Uterus (tissue), 4 donors: ENCODE results near the gene FCGR1A. TPM values are rescaled to one million over a fixed set of nuclear protein-coding genes. Genes with fewer than 3 reads are reported as not detected.
A peak's percentile ranks its signal among the peaks of the same experiment; 100 is the strongest.
"Not testable (repeated sequence)": the region's sequence is repeated elsewhere in the genome, so short reads cannot be mapped to it uniquely, and the experiment has no call there.

Source experiments
- DNase-seq, 2 donors: peaks; one replicate each; pipeline ENCODE4 v3.0.0-alpha.2; 2019 to 2020
- H3K27ac ChIP-seq, 2 donors: fragments of 200-600 bp; sonication (generic); 1 replicate in 1 of 2; 2 replicates in 1 of 2; pipeline ENCODE4 v1.5.1; 2016 to 2018
- H3K27me3 ChIP-seq, 2 donors: fragments of 200-600 bp; sonication (generic); one replicate each; pipeline ENCODE4 v1.5.1; 2018 to 2019; ENCODE audit warnings: control low read depth in 1 of 2
- H3K36me3 ChIP-seq, 2 donors: fragments of 200-600 bp; sonication (generic); one replicate each; pipeline ENCODE4 v1.5.1; 2019; ENCODE audit warnings: control low read depth in 1 of 2
- H3K4me1 ChIP-seq, 2 donors: fragments of 200-600 bp; sonication (generic); one replicate each; pipeline ENCODE4 v1.5.1; 2018 to 2019; ENCODE audit warnings: control low read depth in 1 of 2
- H3K4me3 ChIP-seq, 2 donors: fragments of 200-600 bp; sonication (generic); 1 replicate in 1 of 2; 2 replicates in 1 of 2; pipeline ENCODE4 v1.5.1; 2018 to 2019; ENCODE audit warnings: mild to moderate bottlenecking in 1 of 2
- H3K9me3 ChIP-seq, 2 donors: fragments of 200-600 bp; sonication (generic); one replicate each; pipeline ENCODE4 v1.5.1; 2019; ENCODE audit warnings: control low read depth in 1 of 2
- intact Hi-C: fragments of 100-400 bp; cut with DNase I; formaldehyde crosslinking; loops from one replicate; pipeline ENCODE4 v1.15.1; 2023; ENCODE audit warnings: low total_unique reads
- total RNA-seq, 4 donors: library from RNA; depleted of rRNA in 3 of 4; stranded (reverse); fragments of >200 nt in 3 of 4; gene quantifications; one replicate each; pipeline versions ENCODE4 v1.1.0 to v1.2.4, GENCODE V29; 2014 to 2023
- TF ChIP-seq, protein P1 (sequence below), 4 experiments: fragments of 200-600 bp in 2 of 4; fragments of 450-650 bp in 2 of 4; sonication (generic) in 2 of 4; IDR thresholded peaks; one replicate each; pipeline ENCODE4 v1.5.1; 2016 to 2019; ENCODE audit warnings: antibody characterized with exemption in 4 of 4, mild to moderate bottlenecking in 2 of 4, moderate library complexity in 1 of 4
- donor health status: DM: yes; HTN: yes; CAD: no.

FCGR1A gene
- total RNA-seq, 4 donors from 2014 or later, result 1.5 to 3.9 (median 1.6) TPM; not detected in 1

DNA sequence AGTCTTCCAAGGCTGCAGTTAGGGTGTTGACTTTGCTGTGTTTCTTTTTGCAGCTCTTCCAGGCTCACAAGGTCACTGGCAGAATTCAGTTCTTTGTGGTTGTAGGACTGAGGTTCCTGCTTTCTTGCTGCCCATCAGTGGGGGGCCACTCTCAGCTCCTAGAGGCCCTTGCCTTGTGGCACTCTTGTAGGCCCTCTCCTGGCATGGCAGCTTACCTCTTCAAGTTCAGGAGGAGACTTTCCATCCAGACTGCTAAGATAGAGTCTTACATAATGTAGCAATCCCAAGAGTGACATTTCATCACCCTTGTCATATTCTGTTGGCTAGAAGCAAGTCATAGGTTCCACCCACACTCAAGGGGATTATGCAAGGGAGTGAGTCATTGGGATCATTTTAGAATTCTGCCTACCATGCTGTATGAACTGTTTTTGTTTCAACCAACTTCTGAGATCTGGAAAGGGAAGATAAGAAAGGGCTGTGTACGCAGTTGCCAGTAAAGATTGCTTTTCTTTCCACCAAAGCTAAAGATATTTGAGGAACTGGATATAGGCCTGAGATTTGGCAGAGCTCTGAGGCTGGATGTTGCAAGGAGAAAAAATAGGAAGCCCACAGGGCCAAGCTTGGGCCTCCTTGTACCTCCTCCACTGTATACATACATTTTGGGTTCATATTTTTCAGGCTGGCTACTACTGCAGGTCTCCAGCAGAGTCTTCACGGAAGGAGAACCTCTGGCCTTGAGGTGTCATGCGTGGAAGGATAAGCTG is 5.4 kb downstream of the FCGR1A start:
- H3K9me3 ChIP-seq, H3K36me3 ChIP-seq, H3K4me1 ChIP-seq, H3K27ac ChIP-seq, DNase-seq, intact Hi-C loops, H3K27me3 ChIP-seq, H3K4me3 ChIP-seq: not testable (repeated sequence)

DNA sequence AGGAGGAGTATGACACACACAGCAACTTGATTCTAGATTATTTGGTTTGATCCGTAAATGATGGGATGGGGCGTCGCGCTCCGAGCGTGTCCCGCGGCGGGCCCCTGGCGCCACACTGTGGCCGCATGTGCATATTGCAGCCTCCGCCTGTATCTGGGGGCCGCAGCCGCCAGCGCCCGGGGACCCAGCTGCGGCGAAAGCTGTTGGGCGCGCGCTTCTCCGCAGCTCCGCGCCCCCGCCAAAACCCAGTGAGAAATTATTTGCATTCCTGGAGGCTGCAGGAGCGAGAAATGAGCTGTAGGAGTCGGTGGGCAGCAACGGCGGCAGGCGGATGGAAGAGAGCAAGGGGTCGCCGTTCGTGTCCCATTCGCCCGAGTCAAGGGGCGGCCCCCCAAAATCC is 10.0 kb downstream of the FCGR1A start:
- DNase-seq, result peak; percentile 31 to 61
- peak overlapping the region; percentile 95 to 96 for H3K27ac ChIP-seq
- intact Hi-C loops, H3K27me3 ChIP-seq, H3K36me3 ChIP-seq, H3K4me1 ChIP-seq, H3K9me3 ChIP-seq: not testable (repeated sequence)
- peak overlapping the region; percentile 56 to 62 for H3K4me3 ChIP-seq
- TF ChIP-seq, protein P1, sequence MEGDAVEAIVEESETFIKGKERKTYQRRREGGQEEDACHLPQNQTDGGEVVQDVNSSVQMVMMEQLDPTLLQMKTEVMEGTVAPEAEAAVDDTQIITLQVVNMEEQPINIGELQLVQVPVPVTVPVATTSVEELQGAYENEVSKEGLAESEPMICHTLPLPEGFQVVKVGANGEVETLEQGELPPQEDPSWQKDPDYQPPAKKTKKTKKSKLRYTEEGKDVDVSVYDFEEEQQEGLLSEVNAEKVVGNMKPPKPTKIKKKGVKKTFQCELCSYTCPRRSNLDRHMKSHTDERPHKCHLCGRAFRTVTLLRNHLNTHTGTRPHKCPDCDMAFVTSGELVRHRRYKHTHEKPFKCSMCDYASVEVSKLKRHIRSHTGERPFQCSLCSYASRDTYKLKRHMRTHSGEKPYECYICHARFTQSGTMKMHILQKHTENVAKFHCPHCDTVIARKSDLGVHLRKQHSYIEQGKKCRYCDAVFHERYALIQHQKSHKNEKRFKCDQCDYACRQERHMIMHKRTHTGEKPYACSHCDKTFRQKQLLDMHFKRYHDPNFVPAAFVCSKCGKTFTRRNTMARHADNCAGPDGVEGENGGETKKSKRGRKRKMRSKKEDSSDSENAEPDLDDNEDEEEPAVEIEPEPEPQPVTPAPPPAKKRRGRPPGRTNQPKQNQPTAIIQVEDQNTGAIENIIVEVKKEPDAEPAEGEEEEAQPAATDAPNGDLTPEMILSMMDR (IDR thresholded peaks at IDR 0.05), result peak; percentile 47 to 59 (median 52)

DNA sequence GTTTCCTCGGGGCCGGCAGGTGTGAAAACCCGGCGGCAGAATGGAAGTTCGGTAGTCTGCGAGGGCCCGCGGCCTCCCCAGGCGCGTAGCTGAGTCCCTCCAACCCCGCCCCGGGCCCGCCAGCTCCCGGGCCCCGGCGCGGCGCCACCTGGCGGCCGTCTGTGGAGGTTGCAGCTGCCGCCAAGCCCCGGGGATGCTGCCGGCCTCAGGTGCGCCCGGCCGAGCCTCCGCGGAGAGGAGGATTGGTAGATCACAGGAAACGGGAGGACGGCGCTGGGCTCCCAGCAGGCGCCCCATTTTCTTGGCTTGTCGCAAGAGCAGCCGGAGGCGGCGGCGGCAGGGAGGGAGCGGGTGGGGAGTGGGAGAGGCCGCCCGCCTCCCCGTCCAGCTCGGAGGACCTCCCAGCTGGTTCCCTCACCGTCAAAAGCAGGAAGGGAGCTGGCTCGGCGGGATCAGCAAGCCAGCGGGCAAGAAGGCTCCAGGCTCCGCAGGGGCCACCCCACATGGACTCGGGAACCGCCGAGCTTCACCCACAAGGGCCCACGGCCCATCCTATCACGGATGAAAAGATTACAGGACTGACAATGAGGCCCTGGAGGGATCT is 10.5 kb downstream of the FCGR1A start:
- H3K36me3 ChIP-seq, H3K9me3 ChIP-seq, H3K4me1 ChIP-seq, intact Hi-C loops, H3K27me3 ChIP-seq: not testable (repeated sequence)
- Histone ChIP-seq H3K4me3 (peak overlapping the region; percentile 56 to 62), H3K27ac (peak overlapping the region; percentile 95 to 96)
- peak; percentile 61 to 82 for DNase-seq
- TF ChIP-seq, protein P1 (IDR thresholded peaks at IDR 0.05), result peak; percentile 23 to 90 (median 66)

DNA sequence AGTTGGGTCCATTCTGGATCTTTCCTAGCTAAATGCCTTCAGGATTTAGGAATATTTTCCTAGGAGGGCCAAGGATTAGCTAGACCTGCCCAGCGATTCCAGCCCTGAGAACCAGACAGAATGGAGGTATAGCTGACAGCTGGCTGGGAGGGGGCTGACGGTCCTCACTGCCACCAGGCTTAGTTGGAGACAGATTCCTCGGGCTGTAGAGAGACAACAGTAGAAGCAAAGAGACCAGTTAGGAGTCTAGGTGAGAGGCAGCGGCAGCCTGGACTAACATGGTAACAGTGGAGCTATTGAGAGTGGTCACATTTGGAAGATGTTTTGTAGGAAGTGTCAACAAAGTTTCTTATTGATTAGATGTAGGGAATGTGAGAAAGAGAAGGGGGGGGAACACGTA is 11.4 kb downstream of the FCGR1A start:
- H3K36me3 ChIP-seq, H3K4me1 ChIP-seq, H3K27me3 ChIP-seq, H3K27ac ChIP-seq, DNase-seq, H3K9me3 ChIP-seq, intact Hi-C loops: not testable (repeated sequence)
- H3K4me3 ChIP-seq, result peak overlapping the region in 1 of 2 donors; percentile 56

DNA sequence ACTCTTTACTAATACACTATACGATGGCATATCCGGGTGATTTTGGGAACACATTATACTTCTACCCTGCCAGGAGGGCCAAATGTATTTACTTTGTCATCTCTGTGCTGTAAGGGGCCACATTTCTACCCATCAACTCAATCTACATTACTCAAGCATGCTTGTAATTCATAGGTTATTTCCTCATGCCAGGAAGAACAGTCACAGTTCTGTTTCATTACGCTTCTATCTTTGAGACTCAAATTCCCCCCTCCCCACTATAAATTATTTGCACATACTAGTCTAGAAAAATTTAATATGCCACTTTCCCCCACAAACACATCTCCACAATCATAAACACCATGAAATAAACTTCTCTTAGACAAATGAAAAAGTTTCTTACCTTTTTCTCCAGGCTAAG is 19.1 kb downstream of the FCGR1A start:
- H3K27ac ChIP-seq, H3K36me3 ChIP-seq, H3K4me1 ChIP-seq, intact Hi-C loops, DNase-seq, H3K4me3 ChIP-seq, H3K27me3 ChIP-seq, H3K9me3 ChIP-seq: not testable (repeated sequence)

DNA sequence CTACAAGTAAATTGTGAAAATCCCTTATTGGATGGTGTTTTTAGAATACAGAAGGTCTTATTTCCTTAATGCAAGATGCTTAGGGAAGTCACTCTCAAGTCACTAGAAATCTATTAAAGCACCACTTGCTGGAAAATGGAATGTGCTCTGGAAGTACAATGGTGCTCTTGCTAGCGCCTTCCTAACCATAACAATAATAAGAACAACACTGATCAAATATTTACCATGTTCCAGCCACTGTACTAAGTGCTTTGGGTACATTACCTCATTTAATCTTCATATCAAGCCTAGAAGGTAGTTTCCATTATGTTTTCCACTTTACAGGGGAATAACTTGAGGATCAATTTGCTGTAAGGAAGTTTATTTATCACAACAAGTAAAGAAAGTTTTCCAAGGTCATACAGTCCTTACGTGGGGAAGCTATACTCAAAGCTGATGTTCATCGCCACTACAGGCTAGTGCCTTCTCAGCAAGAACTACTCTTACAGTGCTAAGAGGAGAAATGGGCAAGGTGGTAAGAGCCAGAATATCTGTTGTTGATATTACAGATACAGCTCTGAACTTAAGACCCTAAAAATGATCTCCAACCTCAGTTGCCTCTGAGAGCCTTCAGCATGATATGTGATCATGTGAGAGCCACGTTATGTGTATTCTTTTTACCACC is 22.1 kb downstream of the FCGR1A start:
- intact Hi-C loops, H3K9me3 ChIP-seq, H3K27me3 ChIP-seq, DNase-seq, H3K4me1 ChIP-seq, H3K36me3 ChIP-seq, H3K27ac ChIP-seq, H3K4me3 ChIP-seq: not testable (repeated sequence)

DNA sequence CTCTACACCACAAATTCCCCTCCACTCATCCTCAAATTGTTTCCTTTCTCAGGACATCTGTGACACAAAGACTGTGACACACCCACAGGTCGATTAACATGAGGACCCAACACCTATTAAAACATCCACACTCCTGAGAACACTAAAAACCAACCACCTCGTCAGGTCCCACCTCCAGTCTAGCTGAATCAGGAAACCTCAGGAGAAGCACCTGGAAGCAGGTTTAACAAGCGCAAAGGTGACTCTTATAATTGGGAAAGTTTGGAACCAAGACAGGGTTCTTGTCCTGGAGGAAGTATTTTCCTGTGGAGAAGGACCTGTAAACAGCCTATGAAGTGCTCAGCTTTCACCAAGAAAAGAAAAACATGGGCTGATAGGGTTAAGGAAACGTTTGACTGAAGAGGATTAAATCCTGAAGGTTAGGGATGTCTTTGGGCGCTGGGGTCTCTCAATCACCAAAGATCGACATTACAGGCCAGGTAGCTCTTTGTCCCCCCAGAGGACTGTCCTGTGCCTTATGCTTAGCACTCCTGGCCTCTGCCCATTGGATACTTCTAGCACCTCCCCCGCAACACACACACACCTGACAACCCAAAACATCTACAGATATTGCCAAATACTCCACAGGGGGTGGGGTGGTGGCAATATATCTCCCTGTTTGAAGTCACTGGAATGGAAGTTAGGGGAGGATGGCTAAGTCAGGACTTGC is 28.4 kb downstream of the FCGR1A start:
- intact Hi-C loops, H3K9me3 ChIP-seq, H3K4me1 ChIP-seq, H3K36me3 ChIP-seq, DNase-seq, H3K4me3 ChIP-seq, H3K27me3 ChIP-seq, H3K27ac ChIP-seq: not testable (repeated sequence)

DNA sequence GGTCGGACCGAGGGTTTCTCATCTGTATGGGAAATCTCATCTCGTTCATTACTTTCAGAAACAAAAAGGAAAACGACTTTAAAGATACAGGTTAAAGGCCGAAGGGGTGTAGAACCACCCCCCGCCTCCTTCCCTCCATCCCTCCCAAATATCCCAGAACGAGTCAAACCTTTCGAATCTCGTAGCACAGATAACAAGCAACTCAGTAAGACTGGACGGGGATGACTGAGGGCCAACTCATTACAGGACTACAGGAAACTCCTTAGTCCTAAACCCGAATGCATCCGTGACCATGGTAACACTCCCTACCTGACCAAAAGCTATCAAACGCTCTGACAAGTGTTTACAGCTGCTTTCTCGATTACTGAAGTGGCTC is 29.0 kb downstream of the FCGR1A start:
- H3K4me3 ChIP-seq, result peak overlapping the region in 1 of 2 donors; percentile 31
- peak in 1 of 2 donors; percentile 33 for DNase-seq

More for the DNA sequence above, 29.0 kb downstream of the FCGR1A start:
- H3K27ac ChIP-seq, result peak overlapping the region in 1 of 2 donors; percentile 60
- intact Hi-C loops, H3K4me1 ChIP-seq, H3K9me3 ChIP-seq, H3K27me3 ChIP-seq, H3K36me3 ChIP-seq: not testable (repeated sequence)
